HG03439 (cell line): ENCODE measurements around the gene TMEM181.
"Not testable (repeated sequence)": the region's sequence is repeated elsewhere in the genome, so short reads cannot be mapped to it uniquely, and the experiment has no call there.

Source experiments
- ATAC-seq: cut with Tn5 transposase; IDR thresholded peaks from one replicate; pipeline ENCODE4 v1.9.1; 2021; ENCODE audit warnings: mild to moderate bottlenecking, moderate library complexity; ENCODE audit not compliant: unreplicated experiment

TMEM181 gene

GRCh38 chr6:158593670-158594069 lies 33.8 kb downstream of the TMEM181 start:
- ATAC-seq = no peak

GRCh38 chr6:158595223-158595622 lies 35.3 kb downstream of the TMEM181 start:
- ATAC-seq = no peak

GRCh38 chr6:158596861-158597260 lies 37.0 kb downstream of the TMEM181 start:
- ATAC-seq = no peak

- ATAC-seq = no peak
Measured at GRCh38 chr6:158597565-158597964, 37.7 kb downstream of the TMEM181 start.

- no peak for ATAC-seq
Measured at GRCh38 chr6:158599635-158600034, 39.7 kb downstream of the TMEM181 start.

- no peak for ATAC-seq
Measured at GRCh38 chr6:158603261-158604047, 43.6 kb downstream of the TMEM181 start.

GRCh38 chr6:158604048-158604406 lies 44.1 kb downstream of the TMEM181 start:
- no peak for ATAC-seq

- no peak for ATAC-seq
Measured at GRCh38 chr6:158605266-158605878, 45.5 kb downstream of the TMEM181 start.

GRCh38 chr6:158606011-158606410 lies 46.1 kb downstream of the TMEM181 start:
- not testable (repeated sequence) for ATAC-seq

- no peak for ATAC-seq
Measured at GRCh38 chr6:158606935-158607334, 47.0 kb downstream of the TMEM181 start.

- ATAC-seq = no peak
Measured at GRCh38 chr6:158607411-158608170, 47.7 kb downstream of the TMEM181 start.

GRCh38 chr6:158608221-158608620 lies 48.3 kb downstream of the TMEM181 start:
- no peak for ATAC-seq

- ATAC-seq = no peak
Measured at GRCh38 chr6:158609455-158610155, 49.7 kb downstream of the TMEM181 start.

- ATAC-seq = no peak
Measured at GRCh38 chr6:158610319-158610968, 50.6 kb downstream of the TMEM181 start.

- no peak for ATAC-seq
Measured at GRCh38 chr6:158611039-158611438, 51.1 kb downstream of the TMEM181 start.

GRCh38 chr6:158611541-158612370 lies 51.9 kb downstream of the TMEM181 start:
- no peak for ATAC-seq

GRCh38 chr6:158614606-158615005 lies 54.7 kb downstream of the TMEM181 start:
- not testable (repeated sequence) for ATAC-seq

GRCh38 chr6:158618289-158618688 lies 58.4 kb downstream of the TMEM181 start:
- not testable (repeated sequence) for ATAC-seq

- ATAC-seq = no peak
Measured at GRCh38 chr6:158619922-158620801, 60.3 kb downstream of the TMEM181 start.
